Pancreas (tissue), 10 donors: Measurements from ENCODE around the gene CABLES1. TPM values are rescaled to one million over a fixed set of nuclear protein-coding genes. Genes with fewer than 3 reads are reported as not detected.
"Not testable (repeated sequence)": the region's sequence is repeated elsewhere in the genome, so short reads cannot be mapped to it uniquely, and the experiment has no call there.

Experiments
- ATAC-seq, 4 donors: fragments of 200-7000 bp; cut with Tn5 transposase; one replicate each; pipeline versions ENCODE4 v1.8.0 to v1.9.1; 2020; ENCODE audit warnings: mild to moderate bottlenecking in 4 of 4, moderate library complexity in 4 of 4
- DNase-seq, 6 donors: peaks; one replicate each; pipeline ENCODE4 v3.0.0-alpha.2; 2020
- FAIRE-seq: peaks from 2 replicates; lab custom pipeline; 2012; peaks lifted over from hg19 to GRCh38; lab: Jason Lieb, UNC
- H3K27ac ChIP-seq, 4 donors: fragments of 200-600 bp; sonication (generic); 1 replicate in 3 of 4; 2 replicates in 1 of 4; pipeline versions ENCODE4 v1.5.0 to v1.8.0; 2020
- H3K27me3 ChIP-seq, 4 donors: fragments of 200-600 bp; one replicate each; pipeline ENCODE4 v1.8.0; 2021
- H3K36me3 ChIP-seq, 3 donors: fragments of 200-600 bp; sonication (generic) in 1 of 3; one replicate each; pipeline versions ENCODE4 v1.5.0 to v1.8.0; 2020 to 2021
- H3K4me1 ChIP-seq, 3 donors: fragments of 200-600 bp; one replicate each; pipeline ENCODE4 v1.8.0; 2021
- H3K4me3 ChIP-seq, 4 donors: fragments of 200-600 bp; sonication (generic) in 2 of 4; one replicate each; pipeline versions ENCODE4 v1.5.0 to v1.8.0; 2020 to 2021
- H3K9me3 ChIP-seq, 4 donors: fragments of 200-600 bp; one replicate each; pipeline ENCODE4 v1.8.0; 2021
- WGBS, 2 donors: extraction: QIAGEN DNeasy Blood & Tissue Kit; methylation state at CpG; one replicate each; pipeline ENCODE4 v1.1.7; 2013; 5-methylcytosine and 5-hydroxymethylcytosine counted together
- intact Hi-C, 3 donors: fragments of 100-400 bp; cut with DNase I; formaldehyde crosslinking; loops; one replicate each; pipeline versions ENCODE4 v1.11.1 to v1.14.2; 2022
- polyA plus RNA-seq, 2 donors: library from polyadenylated mRNA; stranded (reverse); fragments of 200-250 nt; gene quantifications; one replicate each; pipeline ENCODE4 v1.2.3, GENCODE V29; 2013
- total RNA-seq, 6 donors: library from RNA; stranded (reverse); fragmentation: NEBNext Ultra II Directional in 4 of 6; extraction: Animal tissue kit (Norgen Biotek cat#: 25700) in 4 of 6; gene quantifications; one replicate each; pipeline versions ENCODE4 v1.2.1 to v1.2.4, GENCODE V29; 2021 to 2023
- TF ChIP-seq, protein P1 (sequence below), 4 donors: fragments of 200-600 bp; sonication (generic) in 3 of 4; IDR thresholded peaks; one replicate each; pipeline versions ENCODE4 v1.5.0 to v1.8.0; 2021; ENCODE audit warnings: antibody characterized with exemption in 4 of 4
- donor health status: healthy with polysubstance abuse.
- donor health status: DM: no; HTN: no; CAD: no; lungs with moderate emphysema.
- donor health status: DM: no; HTN: no; CAD: no.
- donor health status: control.
- donor health status: control.
- donor health status: Bipolar disorder and iron deficiency.
- donor health status: DM: yes; HTN: yes; CAD: no.
- donor health status: DM: no; HTN: no; CAD: no.
- donor health status: DM: no; HTN: no; CAD: no.
- donor health status: DM: yes; HTN: yes; CAD: no.

Gene CABLES1
- total and polyA plus RNA-seq, 8 donors, result 2.0 to 5.7 (median 3.2) TPM

DNA sequence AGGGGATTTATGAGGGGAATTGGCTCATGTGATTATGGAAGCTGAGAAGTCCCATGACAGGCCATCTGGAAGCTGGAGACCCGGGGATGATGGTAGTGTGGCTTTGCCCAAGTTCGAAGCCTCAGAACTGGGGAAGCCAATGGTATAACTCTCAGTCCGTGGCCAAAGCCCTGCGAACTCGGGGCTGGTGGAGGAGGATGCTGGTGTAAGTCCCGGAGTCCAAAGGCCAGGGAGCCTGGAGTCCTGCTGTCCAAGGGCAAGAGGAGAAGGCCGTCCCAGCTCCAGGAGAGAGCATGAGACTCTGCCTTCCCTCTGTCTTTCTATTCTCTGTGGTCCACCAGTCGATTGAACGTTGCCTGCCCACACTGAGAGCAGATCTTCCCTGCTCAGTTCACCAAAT is 43.2 kb upstream of the CABLES1 start:
- no peak for FAIRE-seq
- Histone ChIP-seq H3K36me3 (no peaks in the 10 kb centered on the region), H3K4me3 (no peak overlapping the region), H3K9me3 (no peaks in the 10 kb centered on the region), H3K4me1 (no peaks in the 10 kb centered on the region), H3K27ac (no peak overlapping the region), H3K27me3 (no peaks in the 10 kb centered on the region)
- TF ChIP-seq, protein P1, sequence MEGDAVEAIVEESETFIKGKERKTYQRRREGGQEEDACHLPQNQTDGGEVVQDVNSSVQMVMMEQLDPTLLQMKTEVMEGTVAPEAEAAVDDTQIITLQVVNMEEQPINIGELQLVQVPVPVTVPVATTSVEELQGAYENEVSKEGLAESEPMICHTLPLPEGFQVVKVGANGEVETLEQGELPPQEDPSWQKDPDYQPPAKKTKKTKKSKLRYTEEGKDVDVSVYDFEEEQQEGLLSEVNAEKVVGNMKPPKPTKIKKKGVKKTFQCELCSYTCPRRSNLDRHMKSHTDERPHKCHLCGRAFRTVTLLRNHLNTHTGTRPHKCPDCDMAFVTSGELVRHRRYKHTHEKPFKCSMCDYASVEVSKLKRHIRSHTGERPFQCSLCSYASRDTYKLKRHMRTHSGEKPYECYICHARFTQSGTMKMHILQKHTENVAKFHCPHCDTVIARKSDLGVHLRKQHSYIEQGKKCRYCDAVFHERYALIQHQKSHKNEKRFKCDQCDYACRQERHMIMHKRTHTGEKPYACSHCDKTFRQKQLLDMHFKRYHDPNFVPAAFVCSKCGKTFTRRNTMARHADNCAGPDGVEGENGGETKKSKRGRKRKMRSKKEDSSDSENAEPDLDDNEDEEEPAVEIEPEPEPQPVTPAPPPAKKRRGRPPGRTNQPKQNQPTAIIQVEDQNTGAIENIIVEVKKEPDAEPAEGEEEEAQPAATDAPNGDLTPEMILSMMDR (IDR thresholded peaks at IDR 0.05), result no peak
- no peak for DNase-seq
- no peak for ATAC-seq
- 85 to 95% methylated on average over 9 of the region's 9 CpGs for WGBS, 2 donors
- intact Hi-C loops, result no loop called here

DNA sequence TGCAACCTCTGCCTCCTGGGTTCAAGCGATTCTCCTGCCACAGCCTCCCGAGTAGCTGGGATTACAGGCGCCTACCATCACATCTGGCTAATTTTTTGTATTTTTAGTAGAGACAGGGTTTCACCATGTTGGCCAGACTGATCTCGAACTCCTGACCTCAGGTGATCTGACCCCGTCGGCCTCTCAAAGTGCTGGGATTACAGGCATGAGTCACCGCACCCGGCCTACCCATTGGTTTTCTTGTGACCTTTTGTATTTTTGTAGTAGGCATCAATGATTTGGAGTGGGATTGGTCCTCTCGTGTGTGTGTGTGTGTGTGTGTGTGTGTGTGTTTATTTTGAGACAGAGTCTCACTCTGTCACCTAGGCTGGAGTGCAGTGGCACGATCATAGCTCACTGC is 42.2 kb upstream of the CABLES1 start:
- intact Hi-C loops, FAIRE-seq, ATAC-seq, DNase-seq, H3K36me3 ChIP-seq, H3K9me3 ChIP-seq, H3K4me1 ChIP-seq, H3K27ac ChIP-seq, H3K27me3 ChIP-seq, H3K4me3 ChIP-seq: not testable (repeated sequence)
- 83 to 86% methylated on average over 10 of the region's 10 CpGs for WGBS, 2 donors

DNA sequence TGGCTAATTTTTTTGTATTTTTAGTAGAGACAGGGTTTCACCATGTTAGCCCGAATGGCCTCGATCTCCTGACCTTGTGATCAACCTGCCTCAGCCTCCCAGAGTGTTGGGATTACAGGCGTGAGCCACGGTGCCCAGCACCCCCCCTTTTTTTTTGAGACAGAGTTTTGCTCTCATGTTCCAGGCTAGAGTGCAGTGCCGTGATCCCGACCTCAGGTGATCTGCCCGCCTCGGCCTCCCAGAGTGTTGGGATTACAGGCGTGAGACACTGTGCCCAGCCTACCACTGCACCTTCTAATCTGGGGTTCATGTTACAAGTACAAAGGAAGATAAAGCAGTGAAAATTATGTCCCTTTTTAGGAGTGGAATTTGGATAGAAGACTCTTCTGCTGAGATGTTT is 41.5 kb upstream of the CABLES1 start:
- WGBS, 2 donors, result 77 to 78% methylated on average over 9 of the region's 9 CpGs
- TF ChIP-seq, protein P1 (IDR thresholded peaks at IDR 0.05), result no peak
- no peak for DNase-seq
- Histone ChIP-seq H3K27me3 (no peaks in the 10 kb centered on the region), H3K36me3 (no peaks in the 10 kb centered on the region), H3K4me3 (no peak overlapping the region), H3K9me3 (no peaks in the 10 kb centered on the region), H3K4me1 (no peaks in the 10 kb centered on the region), H3K27ac (no peak overlapping the region)
- intact Hi-C loops, result no loop called here
- no peak for FAIRE-seq
- ATAC-seq, result no peak

DNA sequence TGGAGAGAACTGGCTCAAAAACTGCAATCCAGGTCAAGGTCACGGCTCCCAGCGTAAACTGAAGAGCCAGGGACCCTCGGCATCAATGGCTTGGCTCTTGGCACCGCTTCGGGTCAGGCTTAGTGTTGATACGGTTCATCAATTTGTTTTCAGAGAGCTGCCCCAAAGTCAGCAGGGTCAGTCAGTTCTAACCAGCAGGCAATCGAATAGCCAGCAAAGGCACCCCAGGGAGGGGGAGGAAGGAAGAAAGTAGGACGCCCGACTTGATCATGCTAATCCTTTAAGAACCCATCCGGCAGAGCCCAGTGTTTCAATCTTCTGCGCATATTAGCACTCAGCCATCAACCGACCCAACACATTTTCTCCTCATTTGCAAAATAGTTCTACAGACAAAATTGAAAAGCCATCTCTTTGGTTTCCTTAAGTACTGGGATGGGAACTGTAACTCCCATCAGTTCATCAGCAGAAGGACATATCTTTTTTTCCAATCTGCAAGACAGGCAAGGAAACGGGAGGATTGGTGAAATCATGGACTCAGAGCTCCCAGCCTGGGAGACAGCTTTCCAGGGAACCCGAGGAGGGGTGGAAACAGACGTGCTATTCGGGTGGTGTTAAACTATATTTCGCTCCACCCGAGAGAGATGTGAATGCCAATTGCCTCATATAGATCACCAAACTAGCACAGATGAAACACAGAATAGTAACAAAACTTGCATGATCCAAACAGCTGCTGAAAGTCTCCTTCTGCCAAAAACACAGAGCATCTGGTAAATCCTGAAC is 40.7 kb upstream of the CABLES1 start:
- no peaks in the 10 kb centered on the region for H3K9me3 ChIP-seq
- TF ChIP-seq, protein P1 (IDR thresholded peaks at IDR 0.05), result no peak
- no peak overlapping the region for H3K4me3 ChIP-seq
- no peaks in the 10 kb centered on the region for H3K4me1 ChIP-seq
- ATAC-seq (no peak), FAIRE-seq (no peak), DNase-seq (no peak)
- no peaks in the 10 kb centered on the region for H3K27me3 ChIP-seq
- no peak overlapping the region for H3K27ac ChIP-seq
- 27 to 28% methylated on average over 18 of the region's 18 CpGs for WGBS, 2 donors
- H3K36me3 ChIP-seq, result no peaks in the 10 kb centered on the region
- intact Hi-C loops, result no loop called here

DNA sequence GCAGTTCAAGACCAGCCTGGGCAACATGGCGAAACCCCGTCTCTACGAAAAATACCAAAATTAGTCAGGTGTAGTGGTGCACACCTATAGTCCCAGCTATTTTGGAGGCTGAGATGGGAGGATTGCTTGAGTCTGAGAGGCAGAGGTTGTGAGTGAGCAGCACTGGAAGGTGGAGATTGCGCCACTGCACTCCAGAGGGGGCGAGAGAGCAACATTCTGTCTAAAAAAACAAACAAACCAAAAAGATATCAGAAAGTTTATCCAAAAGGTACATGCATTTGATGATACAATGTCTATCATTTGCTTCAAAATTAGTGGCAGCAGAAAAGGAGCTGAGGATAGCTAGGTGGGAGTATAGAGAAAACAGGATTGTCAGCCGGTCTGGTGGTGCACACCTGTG is 39.8 kb upstream of the CABLES1 start:
- ATAC-seq (no peak), FAIRE-seq (no peak), DNase-seq (no peak)
- no peak overlapping the region for H3K27ac ChIP-seq
- intact Hi-C loops, result no loop called here
- WGBS, 2 donors, result 73 to 75% methylated on average over 6 of the region's 6 CpGs
- H3K9me3 ChIP-seq, result no peaks in the 10 kb centered on the region
- no peaks in the 10 kb centered on the region for H3K4me1 ChIP-seq
- TF ChIP-seq, protein P1 (IDR thresholded peaks at IDR 0.05), result no peak
- H3K4me3 ChIP-seq, result no peak overlapping the region
- no peaks in the 10 kb centered on the region for H3K27me3 ChIP-seq
- H3K36me3 ChIP-seq, result no peaks in the 10 kb centered on the region

DNA sequence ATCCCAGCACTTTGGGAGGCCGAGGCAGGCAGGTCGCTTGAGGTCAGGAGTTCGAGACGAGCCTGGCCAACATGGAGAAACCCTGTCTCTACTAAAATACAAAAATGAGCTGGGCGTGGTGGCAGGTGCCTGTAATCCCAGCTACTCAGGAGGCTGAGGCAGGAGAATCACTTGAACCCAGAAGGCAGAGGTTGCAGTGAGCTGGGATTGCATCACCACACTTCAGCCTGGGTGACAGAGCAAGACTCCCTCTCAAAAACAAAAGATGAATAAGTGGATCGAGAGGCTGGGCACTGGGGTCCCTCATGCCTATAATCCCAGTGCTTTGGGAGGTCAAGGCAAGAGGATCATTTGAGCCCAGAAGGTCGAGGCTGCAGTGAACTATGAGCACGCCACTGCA is 38.3 kb upstream of the CABLES1 start:
- DNase-seq, H3K4me3 ChIP-seq, H3K27ac ChIP-seq, H3K9me3 ChIP-seq, H3K27me3 ChIP-seq, H3K4me1 ChIP-seq, intact Hi-C loops, H3K36me3 ChIP-seq, FAIRE-seq, ATAC-seq: not testable (repeated sequence)
- 84 to 91% methylated on average over 8 of the region's 8 CpGs for WGBS, 2 donors
